PC-9 (cell line): ENCODE measurements around the gene STAT5B.

Experiments used
- EZH2 ChIP-seq: fragments of 200-600 bp; sonication (generic); IDR thresholded peaks from 2 replicates; pipeline ENCODE4 v1.8.0; 2017; ENCODE audit warnings: antibody characterized with exemption, low read depth
- TF ChIP-seq, protein P1 (sequence below): fragments of 200-600 bp; sonication (generic); conservative IDR thresholded peaks from 2 replicates; pipeline ENCODE4 v1.6.1; 2017; ENCODE audit warnings: mixed run types, antibody characterized with exemption, mild to moderate bottlenecking, moderate library complexity

GRCh38 chr17:42214156-42214555, 62.0 kb downstream of the STAT5B start:
- TF ChIP-seq, protein P1, sequence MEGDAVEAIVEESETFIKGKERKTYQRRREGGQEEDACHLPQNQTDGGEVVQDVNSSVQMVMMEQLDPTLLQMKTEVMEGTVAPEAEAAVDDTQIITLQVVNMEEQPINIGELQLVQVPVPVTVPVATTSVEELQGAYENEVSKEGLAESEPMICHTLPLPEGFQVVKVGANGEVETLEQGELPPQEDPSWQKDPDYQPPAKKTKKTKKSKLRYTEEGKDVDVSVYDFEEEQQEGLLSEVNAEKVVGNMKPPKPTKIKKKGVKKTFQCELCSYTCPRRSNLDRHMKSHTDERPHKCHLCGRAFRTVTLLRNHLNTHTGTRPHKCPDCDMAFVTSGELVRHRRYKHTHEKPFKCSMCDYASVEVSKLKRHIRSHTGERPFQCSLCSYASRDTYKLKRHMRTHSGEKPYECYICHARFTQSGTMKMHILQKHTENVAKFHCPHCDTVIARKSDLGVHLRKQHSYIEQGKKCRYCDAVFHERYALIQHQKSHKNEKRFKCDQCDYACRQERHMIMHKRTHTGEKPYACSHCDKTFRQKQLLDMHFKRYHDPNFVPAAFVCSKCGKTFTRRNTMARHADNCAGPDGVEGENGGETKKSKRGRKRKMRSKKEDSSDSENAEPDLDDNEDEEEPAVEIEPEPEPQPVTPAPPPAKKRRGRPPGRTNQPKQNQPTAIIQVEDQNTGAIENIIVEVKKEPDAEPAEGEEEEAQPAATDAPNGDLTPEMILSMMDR: no peak
- TF ChIP-seq EZH2: no peak
